ENCODE data around the gene PPM1K.

Gene PPM1K

DNA sequence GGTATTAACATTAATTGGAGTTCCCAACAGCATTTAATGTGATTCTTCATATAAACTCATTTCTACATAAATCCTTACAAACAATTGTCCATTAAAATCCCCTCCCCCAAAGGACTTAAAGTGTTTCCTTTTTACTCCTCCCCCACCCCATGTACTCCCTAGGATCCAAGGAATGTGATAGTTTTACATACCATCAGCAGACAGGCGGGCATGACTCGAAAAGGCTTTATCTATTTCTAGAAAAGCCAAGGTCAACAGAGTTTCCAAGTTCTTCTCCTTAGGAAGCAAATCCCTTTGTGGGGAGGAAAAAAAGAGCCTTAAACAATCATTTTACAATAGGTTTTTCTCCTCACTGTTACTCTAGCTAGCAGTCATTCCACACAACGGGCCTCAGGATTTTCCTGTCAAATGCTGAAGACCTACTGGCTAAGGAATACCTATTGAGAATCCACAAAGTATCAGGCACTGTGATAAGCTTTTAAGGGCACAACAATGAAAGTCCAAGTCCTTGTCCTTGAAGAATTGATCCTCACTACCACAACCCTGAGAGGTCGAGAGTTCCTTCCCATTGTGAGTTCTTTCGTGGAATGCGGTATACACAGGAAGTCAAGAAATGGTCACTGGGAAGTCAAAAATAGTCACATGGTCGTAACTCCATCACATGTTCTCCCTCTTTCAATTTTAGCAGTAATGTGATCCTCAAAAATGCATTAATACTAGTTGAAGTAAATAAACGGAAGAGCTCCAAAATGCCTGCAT lies 7.2 kb downstream of the PPM1K start:
- no peak for DNase-seq (ENCODE audit: low read depth)

DNA sequence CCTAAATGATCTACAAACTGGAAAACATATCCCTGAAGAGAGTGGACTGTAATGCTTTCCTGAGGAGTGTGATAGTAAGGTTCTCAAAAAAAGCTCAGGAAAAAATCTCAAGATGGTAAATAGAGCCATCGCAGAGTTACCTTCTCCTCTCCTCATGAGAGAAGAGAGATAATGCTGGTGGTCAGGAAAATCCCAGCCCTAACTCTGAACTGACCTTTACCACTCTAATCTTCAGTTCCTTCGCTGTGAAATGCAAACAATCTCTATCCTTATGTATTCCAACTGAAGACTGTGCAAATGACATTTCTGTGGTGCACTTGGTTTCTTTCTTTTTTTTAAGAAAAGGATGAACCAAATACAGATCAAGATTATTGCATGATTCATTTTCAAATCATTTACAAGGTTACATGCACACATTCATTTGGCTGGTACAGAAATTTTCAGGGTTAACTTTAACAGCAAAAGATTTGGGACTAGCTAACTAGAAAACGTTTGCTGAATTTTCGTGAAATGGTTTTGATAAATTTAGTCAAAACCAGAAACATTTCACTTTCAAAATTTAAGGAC lies 8.3 kb downstream of the PPM1K start:
- DNase-seq (ENCODE audit: low read depth), result no peak

DNA sequence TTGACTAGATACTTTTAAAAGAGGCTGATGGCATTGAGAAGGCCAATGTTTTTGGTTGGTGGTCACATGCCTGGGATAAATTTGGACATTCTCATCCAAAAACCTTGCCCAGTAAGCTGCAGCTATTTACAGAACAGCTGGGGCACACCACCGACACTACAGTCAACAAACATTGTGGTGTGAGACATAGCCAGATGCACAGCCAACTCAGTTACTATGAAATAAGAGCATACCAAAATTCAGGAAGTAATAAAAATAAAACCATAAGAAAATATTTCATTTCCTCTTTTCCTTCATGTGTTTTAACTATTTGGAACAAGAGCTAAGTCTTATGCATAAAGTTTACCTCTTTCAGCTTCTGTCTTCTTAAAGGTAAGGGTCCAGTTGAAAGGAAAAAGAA lies 8.8 kb downstream of the PPM1K start:
- DNase-seq (ENCODE audit: low read depth), result no peak

- no peak for DNase-seq (ENCODE audit: low read depth)
Observed at GRCh38 chr4:88268913-88269312, 15.4 kb downstream of the PPM1K start.

GRCh38 chr4:88264336-88264735 lies 20.0 kb downstream of the PPM1K start:
- no peak for DNase-seq (ENCODE audit: low read depth)

DNA sequence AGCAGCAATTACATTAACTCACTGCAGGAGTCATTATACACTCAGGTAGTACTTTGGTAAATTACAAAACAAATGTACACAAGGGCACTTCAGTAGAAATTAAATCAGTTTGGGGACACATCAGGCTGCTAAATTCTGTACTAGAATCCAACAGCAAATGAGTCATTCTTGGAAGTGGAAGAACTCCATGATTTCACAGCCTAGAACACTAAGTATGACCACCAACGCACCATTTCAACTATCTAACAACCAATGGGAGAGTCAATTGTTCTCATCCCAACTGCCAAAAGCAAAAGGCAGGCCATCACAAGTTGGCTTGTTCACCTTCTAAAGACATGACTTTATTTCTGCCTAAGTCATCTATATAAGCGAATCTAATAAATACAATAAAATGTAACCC lies 26.6 kb downstream of the PPM1K start:
- DNase-seq (ENCODE audit: low read depth), result no peak

DNA sequence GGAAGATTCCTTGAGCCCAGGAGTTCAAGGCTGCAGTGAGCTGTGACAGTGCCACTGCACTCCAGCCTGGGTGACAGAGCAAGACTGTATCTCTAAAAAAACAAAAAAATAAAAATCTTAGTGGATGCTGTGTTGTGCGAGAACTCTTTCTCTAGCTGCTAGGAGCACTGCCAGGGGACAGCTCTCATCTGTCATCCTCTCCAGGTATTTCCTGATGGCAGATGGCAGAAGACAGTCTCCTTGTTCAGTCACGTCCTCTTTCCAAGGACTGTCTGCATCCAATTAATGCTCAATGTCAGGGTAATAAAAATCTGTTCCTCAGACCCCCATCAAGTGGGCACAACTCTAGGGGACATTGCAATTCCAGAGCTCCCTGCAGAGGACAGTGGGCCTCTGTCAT lies 29.2 kb downstream of the PPM1K start:
- DNase-seq (ENCODE audit: low read depth), result no peak

DNA sequence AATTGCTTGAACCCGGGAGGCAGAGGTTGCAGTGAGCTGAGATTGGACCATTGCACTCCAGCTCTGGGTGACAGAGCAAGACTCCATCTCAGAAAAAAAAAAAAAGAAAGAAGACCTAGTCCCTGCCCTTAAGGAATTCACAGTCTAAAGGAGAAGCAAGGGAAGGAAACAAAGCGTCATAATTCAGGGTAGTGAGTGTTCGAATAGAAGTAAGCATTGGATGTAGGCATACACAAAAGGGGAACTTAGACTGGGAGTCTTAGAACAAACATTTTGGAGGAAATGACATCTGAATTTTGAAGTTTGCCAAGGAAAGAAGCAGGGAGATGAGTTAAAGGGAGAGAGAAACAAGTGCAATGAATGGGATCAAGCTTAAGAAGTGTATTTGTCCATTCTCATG lies 32.4 kb downstream of the PPM1K start:
- DNase-seq (ENCODE audit: low read depth), result no peak

- no peak for DNase-seq (ENCODE audit: low read depth)
Observed at GRCh38 chr4:88247148-88247547, 37.2 kb downstream of the PPM1K start.

- no peak for DNase-seq (ENCODE audit: low read depth)
Observed at GRCh38 chr4:88246600-88246999, 37.8 kb downstream of the PPM1K start.

DNA sequence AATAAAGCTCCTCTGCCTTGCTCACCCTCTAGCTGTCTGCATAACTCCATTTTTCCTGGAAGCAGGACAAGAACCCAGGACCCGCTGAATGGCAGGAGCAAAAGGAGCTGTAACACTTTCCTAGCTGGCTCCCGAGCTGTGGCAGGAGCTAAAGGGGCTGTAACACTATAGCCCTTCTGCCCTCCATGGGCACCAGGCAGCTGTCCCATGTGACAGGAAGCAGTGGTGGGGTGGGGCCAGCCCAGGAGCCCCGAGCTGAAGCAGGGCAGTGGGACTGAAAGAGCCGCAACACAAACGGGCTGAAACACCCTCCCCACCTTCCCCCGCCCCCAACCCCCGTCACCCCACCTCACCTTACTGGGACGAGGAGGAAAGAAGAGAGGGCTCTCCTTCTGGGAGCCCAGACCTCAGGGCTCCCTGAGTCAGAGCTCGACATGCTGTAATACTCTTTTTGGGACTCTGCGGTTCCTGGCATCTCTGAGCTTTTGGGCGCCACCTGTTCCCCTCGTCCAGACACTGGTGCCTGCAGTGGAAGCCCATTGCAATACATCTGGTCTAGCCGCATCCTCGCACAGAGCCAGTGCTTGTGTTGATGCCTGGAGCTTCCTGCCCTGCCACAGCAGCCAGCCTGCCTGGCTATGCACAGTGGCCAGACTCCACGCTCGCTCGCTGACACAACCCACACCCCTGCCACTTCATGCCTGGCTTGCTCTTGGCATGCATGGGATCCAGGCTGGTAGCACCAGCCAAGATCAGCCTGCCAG lies 39.4 kb downstream of the PPM1K start:
- DNase-seq (ENCODE audit: low read depth), result no peak

DNA sequence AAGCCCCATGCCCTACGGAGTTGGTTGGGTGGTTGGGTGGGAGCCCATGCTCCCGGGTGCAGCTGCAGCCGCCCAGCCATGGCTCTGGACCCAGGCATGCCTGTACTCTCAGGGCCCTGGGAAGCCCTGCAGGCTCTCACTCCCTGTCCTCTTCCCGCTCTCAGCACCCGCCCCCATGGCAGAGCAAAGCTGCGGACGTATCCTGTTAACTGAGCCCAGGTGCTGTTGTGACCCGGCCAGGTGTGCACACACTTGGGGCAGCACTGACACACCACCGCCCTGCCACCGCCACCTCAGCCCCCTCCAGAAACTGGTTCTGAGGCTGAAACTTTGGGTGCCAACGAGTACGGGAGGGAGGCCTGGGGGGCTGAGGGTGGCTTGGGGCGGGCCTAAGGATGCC lies 40.3 kb downstream of the PPM1K start:
- no peak for DNase-seq (ENCODE audit: low read depth)

- no peak for DNase-seq (ENCODE audit: low read depth)
Observed at GRCh38 chr4:88242144-88242543, 42.2 kb downstream of the PPM1K start.

DNA sequence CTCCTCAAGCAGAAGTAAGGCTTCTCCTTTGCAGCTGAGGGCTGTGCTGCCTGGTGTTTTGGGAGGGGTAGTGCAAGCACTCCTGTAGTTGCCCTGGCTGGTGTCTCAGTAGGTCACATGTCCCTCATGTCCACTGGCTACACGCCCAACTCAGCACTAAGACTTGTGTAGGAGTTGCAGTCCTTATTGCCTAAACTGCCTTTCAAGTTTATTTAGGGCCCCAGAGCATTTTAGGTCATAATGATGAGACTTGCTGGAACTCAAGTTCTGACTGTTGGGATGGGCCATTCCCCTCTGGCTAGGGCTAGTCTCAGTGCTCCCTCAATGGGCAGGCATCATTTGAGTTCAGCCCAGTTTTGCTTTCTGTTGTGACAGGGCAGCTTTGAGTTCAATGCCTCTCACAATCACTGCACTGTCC lies 44.1 kb downstream of the PPM1K start:
- DNase-seq (ENCODE audit: low read depth), result no peak

- no peak for DNase-seq (ENCODE audit: low read depth)
Observed at GRCh38 chr4:88230969-88231771, 53.2 kb downstream of the PPM1K start.

DNA sequence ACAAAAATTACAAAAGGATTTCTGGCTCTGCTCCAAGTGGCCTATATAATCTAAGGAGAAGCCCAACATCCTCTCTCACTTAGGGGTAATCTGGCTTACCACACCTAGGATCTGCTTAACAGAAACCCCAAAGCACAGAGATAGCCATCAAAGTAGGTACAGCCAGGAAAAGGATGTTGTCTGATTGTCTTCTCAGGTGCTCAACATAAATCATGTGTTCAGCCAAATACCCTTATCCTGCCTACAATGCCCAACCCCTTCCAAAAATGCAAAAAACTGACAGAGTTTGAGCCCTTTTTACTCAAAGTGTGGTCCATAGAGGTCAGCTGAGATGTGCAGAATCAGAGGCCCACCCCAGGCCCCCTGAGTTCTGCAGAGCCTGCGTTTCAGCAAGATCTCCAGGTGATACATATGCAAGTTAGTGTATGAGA lies 53.9 kb downstream of the PPM1K start:
- no peak for DNase-seq (ENCODE audit: low read depth)

DNA sequence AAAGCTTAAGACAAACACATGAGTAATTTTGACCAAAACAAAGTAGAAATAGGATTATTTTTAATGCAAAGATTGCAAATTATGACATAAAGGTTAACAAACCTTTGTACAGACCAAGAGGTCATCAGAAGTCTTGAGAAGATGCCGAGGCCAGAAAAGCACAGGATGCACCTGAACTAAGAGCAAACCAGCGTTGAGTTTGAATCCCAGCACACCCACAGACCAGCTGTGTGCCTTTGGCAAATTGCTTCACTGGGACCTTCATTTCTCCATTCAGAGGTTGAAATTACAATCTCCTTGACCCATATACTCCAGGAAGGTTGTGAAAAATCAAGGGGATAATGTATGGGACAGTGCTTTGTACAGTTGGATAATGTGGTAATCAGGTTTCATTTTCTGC lies 56.6 kb downstream of the PPM1K start:
- no peak for DNase-seq (ENCODE audit: low read depth)

GRCh38 chr4:88226143-88226542 lies 58.2 kb downstream of the PPM1K start:
- no peak for DNase-seq (ENCODE audit: low read depth)

DNA sequence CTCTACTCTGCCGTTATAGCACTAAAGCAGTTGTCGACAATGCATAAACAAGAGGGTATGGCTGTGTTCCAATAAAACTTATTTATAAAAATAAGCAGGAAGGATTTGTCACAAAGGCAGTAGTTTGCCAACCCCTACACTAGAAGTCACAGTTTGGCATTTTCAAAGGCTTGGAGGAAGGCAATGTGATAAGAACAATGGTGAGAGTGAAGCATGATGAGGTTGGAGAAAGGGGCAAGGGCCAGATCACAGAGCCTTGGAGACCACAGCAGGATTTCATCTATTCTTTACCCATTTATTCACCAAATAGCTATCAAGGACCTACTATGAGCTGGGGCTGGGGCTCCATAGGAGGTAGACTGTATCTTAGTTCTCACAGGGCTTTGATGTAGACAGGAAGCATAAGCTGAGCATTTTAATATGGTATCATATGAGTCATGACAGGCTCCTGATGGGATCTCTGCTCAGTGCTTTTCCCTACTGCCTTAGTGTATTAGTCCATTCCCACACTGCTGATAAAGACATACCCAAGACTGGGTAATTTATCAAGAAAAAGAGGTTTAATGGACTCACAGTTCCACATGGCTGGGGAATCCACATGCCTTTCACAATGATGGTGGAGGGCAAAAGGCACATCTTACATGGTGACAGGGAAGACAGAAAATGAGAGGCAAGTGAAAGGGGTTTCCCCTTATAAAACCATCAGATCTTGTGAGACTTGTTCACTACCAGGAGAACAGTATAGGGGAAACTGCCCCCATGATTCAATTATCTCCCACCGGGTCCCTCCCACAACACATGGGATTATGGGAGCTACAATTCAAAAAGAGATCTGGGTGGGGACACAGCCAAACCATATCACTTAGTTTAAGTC lies 58.9 kb downstream of the PPM1K start:
- no peak for DNase-seq (ENCODE audit: low read depth)

GRCh38 chr4:88223516-88223915 lies 60.8 kb downstream of the PPM1K start:
- no peak for DNase-seq (ENCODE audit: low read depth)

DNA sequence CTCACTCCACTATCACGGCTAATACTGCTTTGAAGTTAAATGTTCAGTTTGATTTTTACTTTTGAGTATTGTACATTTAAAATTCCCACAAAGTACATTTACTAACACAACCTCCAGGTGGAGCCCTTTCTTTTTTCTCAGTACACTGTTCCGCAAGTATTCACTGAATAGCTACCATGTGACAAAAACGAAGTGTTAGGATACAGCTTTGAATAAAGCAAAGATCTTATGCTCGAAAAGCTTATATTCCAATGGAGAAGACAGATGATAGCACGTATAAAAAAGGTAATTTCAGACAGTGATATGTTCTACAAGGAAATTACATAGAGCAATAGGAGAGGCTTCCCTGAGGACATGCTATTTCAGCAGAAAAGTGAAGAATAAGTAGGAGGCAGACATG lies 65.3 kb downstream of the PPM1K start:
- DNase-seq (ENCODE audit: low read depth), result no peak

Data from CMK (cell line).